GM10248 (cell line): ENCODE measurements around the gene GALE.
"Not testable (repeated sequence)": the region's sequence is repeated elsewhere in the genome, so short reads cannot be mapped to it uniquely, and the experiment has no call there.

Source experiments
- CTCF ChIA-PET: fragments of 300-600 bp; sonication (Branson Sonifier 250); formaldehyde crosslinking; extraction: SDS; loops from one replicate; lab custom pipeline; 2021; ENCODE audit warnings: antibody characterized with exemption; lab: Yijun Ruan, JAX
- POLR2A ChIA-PET: fragments of 350-650 bp; sonication (Branson Sonifier 250); formaldehyde crosslinking; extraction: SDS; loops from one replicate; lab custom pipeline; 2020; ENCODE audit warnings: antibody characterized with exemption; lab: Yijun Ruan, JAX
- DNase-seq: peaks from one replicate; pipeline ENCODE4 v3.0.0; 2012; ENCODE audit errors: extremely low spot score
- CTCF ChIP-seq: IDR thresholded peaks from 2 replicates; pipeline ENCODE4 v1.5.1; 2012; ENCODE audit warnings: mild to moderate bottlenecking, low read depth; ENCODE audit errors: extremely low read depth, missing control alignments, control extremely low read depth

GALE gene

GRCh38 chr1:23800400-23801337 lies at the start of gene GALE:
Gene GALE, minus strand, starts transcription at chr1:23800754. Its CDS starts 1,747 bp downstream, at chr1:23799007.
- DNase-seq: peak; percentile 99
- CTCF ChIA-PET: interaction anchor here (1.0 to 16.4 kb wide), 6 partner anchors 10 to 148 kb away, joined by 4 to 169 read pairs (median 6); no protein-coding TSS in a partner anchor
- POLR2A ChIA-PET: interaction anchor here (0.6 to 1.3 kb wide), 2 partner anchors 9 to 20 kb away, joined by 3 to 6 read pairs; partner anchors contain the start of gene LYPLA2
- no peak for TF ChIP-seq CTCF

GRCh38 chr1:23848673-23849616 lies 48.4 kb upstream of the GALE start:
- ChIA-PET POLR2A (no interaction called here), CTCF (interaction anchor here (1.8 kb wide), 1 partner anchor 10 kb away, joined by 7 read pairs; no protein-coding TSS in a partner anchor)
- DNase-seq: no peak
- no peak for TF ChIP-seq CTCF

GRCh38 chr1:23847482-23848095 lies 47.0 kb upstream of the GALE start:
- DNase-seq, POLR2A ChIA-PET: not testable (repeated sequence)
- CTCF ChIA-PET: interaction anchor here (1.4 kb wide), 1 partner anchor 38 kb away, joined by 3 read pairs; no protein-coding TSS in a partner anchor

- CTCF ChIA-PET: interaction anchor here (1.3 to 2.1 kb wide), 2 partner anchors 23 to 34 kb away, joined by 5 to 12 read pairs; partner anchors contain the start of gene FUCA1
- POLR2A ChIA-PET: no interaction called here
- TF ChIP-seq CTCF: no peak
- DNase-seq: no peak
Measured at GRCh38 chr1:23845163-23845562, 44.6 kb upstream of the GALE start.

DNA sequence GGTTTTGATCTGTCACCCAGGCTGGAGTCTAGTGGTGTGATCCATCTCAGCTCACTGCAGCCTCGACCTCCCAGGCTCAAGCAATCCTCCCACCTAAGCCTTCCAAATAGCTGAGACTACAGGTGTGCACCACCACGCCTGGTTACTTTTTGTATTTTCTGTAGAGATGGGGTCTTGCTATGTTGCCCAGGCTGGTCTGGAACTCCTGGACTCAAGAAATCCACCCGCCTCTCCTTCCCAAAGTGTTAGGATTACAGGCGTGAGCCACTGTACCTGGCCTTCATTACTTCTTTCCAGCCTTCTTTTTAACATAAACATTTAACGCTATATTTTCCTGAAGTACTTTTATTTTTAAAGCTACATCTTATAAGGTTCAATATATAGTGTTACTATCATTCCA lies 43.1 kb upstream of the GALE start:
- ChIA-PET POLR2A (no interaction called here), CTCF (interaction anchor here (0.8 to 2.1 kb wide), 4 partner anchors 22 to 67 kb away, joined by 3 to 12 read pairs (median 4); no protein-coding TSS in a partner anchor)
- TF ChIP-seq CTCF: no peak
- no peak for DNase-seq

- DNase-seq: peak; percentile 80
- CTCF ChIA-PET: interaction anchor here (0.8 to 1.6 kb wide), 4 partner anchors 11 to 67 kb away, joined by 3 to 7 read pairs (median 4); partner anchors contain the start of gene HMGCL
- POLR2A ChIA-PET: no interaction called here
- no peak for TF ChIP-seq CTCF
Measured at GRCh38 chr1:23838401-23838866, 37.9 kb upstream of the GALE start.
